Bone marrow (tissue), 2 donors: ENCODE measurements around the gene BRSK2.
"Not testable (repeated sequence)": the region's sequence is repeated elsewhere in the genome, so short reads cannot be mapped to it uniquely, and the experiment has no call there.

Source experiments
- DNase-seq, 2 donors: peaks; one replicate each; lab custom pipeline; 2025; lab: John Stamatoyannopoulos, UW

The BRSK2 gene

GRCh38 chr11:1409852-1410125, 20.1 kb downstream of the BRSK2 start:
- DNase-seq, result not testable (repeated sequence)

- DNase-seq, result no peak
Measured at GRCh38 chr11:1410366-1411291, 20.9 kb downstream of the BRSK2 start.

- no peak for DNase-seq
Measured at GRCh38 chr11:1411301-1411700, 21.6 kb downstream of the BRSK2 start.

GRCh38 chr11:1411739-1412138, 22.0 kb downstream of the BRSK2 start:
- not testable (repeated sequence) for DNase-seq

- no peak for DNase-seq
Measured at GRCh38 chr11:1412377-1413095, 22.8 kb downstream of the BRSK2 start.

- no peak for DNase-seq
Measured at GRCh38 chr11:1414650-1415049, 24.9 kb downstream of the BRSK2 start.

GRCh38 chr11:1415631-1416030, 25.9 kb downstream of the BRSK2 start:
- no peak for DNase-seq

GRCh38 chr11:1418192-1418795, 28.6 kb downstream of the BRSK2 start:
- not testable (repeated sequence) for DNase-seq

- DNase-seq, result no peak
Measured at GRCh38 chr11:1419811-1420210, 30.1 kb downstream of the BRSK2 start.

- no peak for DNase-seq
Measured at GRCh38 chr11:1421291-1421690, 31.6 kb downstream of the BRSK2 start.

- no peak for DNase-seq
Measured at GRCh38 chr11:1422481-1422880, 32.7 kb downstream of the BRSK2 start.

GRCh38 chr11:1422981-1423380, 33.2 kb downstream of the BRSK2 start:
- DNase-seq, result no peak

GRCh38 chr11:1423406-1423805, 33.7 kb downstream of the BRSK2 start:
- not testable (repeated sequence) for DNase-seq

GRCh38 chr11:1425006-1425405, 35.3 kb downstream of the BRSK2 start:
- DNase-seq, result no peak

GRCh38 chr11:1425439-1425838, 35.7 kb downstream of the BRSK2 start:
- DNase-seq, result no peak

- DNase-seq, result no peak
Measured at GRCh38 chr11:1428762-1429316, 39.1 kb downstream of the BRSK2 start.

GRCh38 chr11:1433568-1433967, 43.8 kb downstream of the BRSK2 start:
- no peak for DNase-seq

GRCh38 chr11:1433977-1434640, 44.4 kb downstream of the BRSK2 start:
- no peak for DNase-seq

- DNase-seq, result not testable (repeated sequence)
Measured at GRCh38 chr11:1435479-1435819, 45.7 kb downstream of the BRSK2 start.

GRCh38 chr11:1435820-1436467, 46.2 kb downstream of the BRSK2 start:
- DNase-seq, result no peak

- DNase-seq, result no peak
Measured at GRCh38 chr11:1436468-1437039, 46.8 kb downstream of the BRSK2 start.
